Measurements from ENCODE around the gene ACYP1.

ACYP1 gene

DNA sequence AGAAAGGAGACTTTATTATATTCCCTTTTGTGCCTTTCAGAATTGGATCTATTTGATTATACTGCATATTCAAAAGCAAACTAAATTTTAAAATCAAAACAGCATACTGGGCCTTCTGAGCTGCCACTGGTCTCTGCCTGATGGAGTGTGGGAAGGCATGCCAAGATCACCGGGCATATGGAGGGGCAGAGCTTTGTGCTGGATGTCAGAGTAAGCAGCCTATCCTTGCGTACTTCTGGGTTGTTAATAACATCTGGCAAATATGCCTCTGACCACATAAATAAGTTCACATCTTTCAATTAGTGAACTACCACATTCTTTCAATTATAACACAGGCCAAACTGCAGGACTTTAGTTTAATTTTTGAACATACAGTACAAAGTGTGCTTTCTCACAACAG, 30.9 kb downstream of the ACYP1 start:
- DNase-seq, result no peak

GRCh38 chr14:75030147-75030546, 33.7 kb downstream of the ACYP1 start:
- DNase-seq, result no peak

- no peak for DNase-seq
These were observed 37.9 kb downstream of the ACYP1 start for GRCh38 chr14:75025876-75026275.

DNA sequence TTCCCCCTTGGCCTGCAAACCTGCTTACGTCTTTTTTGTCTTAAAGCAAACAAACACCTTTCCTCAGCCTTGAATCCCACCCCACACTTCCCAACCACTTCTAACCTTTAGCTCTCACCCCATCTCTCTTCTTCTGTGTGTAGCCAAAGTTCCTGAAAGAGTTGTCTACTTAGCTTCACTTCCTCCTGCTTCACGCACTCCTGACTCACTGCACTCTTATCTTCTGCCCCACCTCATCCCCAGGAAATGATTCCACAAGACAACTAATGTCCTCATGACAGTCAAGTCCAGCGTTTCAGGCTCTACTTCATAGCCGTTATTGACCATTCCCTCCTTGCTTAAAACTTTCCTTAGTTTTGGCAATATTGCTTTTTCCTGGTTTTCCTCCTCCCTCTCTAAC, 38.7 kb downstream of the ACYP1 start:
- DNase-seq, result no peak

DNA sequence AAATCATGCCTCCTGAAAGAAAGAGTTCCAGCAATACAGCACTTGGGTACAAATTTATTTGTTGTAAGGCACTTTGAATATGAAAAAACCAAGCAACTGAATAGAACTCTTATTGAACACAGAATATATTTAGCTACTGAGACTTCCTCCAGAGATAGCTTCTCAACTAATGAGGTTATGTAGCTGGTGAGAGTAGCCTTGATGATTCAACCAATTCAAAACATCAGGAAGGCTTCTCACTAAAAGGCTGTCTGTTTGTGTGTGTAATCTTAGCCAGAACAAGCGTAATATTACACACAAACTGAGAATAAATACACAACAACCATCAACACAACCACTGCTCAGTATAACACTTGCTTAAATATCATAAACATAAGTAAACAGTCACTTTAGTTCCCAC, 40.7 kb downstream of the ACYP1 start:
- DNase-seq, result no peak

DNA sequence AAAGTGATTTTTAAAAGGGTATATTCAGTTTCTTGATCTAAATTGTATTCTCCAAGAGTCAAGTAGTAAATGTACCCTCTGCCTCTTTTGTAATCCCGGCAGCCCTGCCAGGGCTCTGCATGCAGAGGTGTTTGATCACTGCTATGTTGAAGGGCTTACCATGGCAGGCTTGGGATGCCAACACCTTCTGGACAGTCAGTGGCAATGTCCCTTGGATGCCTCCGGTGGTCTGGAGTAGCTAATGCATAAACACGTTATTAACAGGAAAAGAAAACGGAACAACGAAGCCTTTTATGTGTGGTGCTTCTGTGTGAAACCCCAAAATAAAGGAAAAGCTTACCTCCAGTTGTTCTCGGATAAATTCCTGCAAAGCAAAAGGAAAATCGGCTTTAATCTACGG, 41.2 kb downstream of the ACYP1 start:
- no peak for DNase-seq

- DNase-seq, result no peak
These were observed 45.1 kb downstream of the ACYP1 start for GRCh38 chr14:75018694-75019093.

DNA sequence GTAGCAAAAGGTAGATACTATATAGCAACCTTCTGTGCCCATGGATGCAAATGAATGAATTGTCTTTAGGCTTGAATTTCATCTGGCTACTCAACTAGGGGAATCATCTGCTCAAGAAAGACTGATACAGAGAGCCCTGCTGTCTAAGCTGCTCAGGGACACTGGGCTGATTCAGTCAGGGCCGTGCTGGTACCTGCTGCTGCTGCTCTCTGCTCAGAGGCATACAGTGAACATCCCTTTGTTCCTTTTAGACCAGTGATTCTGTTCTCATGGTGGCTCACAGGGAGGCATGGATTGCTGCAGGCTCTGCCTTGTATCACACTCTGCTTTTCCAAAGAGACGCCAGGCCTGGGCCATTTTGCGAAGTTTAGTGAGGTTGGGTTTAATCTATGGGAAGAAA, 47.0 kb downstream of the ACYP1 start:
- no peak for DNase-seq

DNA sequence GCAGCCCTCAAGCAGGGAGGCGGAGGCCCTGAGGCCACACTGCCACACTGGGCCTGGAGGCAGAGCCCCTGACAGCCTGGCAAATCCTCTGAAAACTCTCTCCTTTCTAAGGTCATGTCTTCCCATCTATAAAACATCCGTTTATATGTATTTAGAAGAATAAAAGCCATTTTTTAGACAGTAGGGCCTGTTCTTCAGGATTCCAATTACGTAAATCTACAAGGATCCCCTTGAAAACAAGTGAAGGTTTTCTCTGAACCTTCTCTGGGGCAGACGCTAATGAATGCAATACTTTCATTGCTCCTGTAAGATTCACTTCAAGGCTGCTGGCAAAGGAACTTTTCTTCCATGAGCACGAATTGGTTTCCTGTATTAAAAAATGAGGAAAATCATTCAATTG, 48.3 kb downstream of the ACYP1 start:
- DNase-seq, result no peak

- no peak for DNase-seq
These were observed 50.5 kb downstream of the ACYP1 start for GRCh38 chr14:75013290-75013689.

- no peak for DNase-seq
These were observed 52.3 kb downstream of the ACYP1 start for GRCh38 chr14:75011356-75011994.

- no peak for DNase-seq
These were observed 53.2 kb downstream of the ACYP1 start for GRCh38 chr14:75010472-75011093.

DNA sequence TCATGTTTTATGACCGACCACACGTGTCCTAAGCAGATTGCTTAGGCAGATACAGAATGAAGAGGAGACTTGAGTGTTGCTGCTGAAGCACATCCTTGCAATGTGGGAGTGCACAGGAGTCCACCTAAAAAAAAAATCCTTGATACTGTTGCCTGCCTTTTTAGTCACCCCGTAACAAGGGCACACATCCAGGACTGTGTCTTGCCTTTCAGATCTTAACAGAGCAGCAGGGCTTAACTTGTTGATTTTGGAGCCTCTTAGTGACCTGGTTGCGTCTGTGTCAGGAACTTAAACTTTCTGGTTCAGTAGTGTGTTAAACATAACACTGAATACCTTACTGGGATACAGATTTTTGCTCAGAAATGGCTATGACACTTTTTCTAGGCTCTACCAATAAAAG, 54.6 kb downstream of the ACYP1 start:
- no peak for DNase-seq

DNA sequence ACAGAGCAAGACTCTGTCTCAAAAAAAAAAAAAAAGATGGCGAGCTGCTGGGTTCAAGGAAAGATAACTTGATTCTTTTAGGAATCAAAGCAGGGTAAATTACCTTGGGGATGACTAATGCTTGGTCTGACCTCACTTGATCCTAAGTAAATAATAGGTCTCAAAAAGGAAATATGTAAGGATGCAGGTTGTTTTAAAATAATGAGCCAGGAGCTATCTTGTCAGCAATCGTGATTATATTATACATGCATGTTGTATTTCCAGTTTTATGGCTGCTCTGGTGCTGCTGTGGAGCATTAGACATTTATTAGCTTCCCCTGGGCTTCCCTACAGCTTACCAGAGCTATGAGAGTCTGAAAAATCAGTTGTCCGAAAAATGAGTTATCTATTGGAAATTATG, 58.5 kb downstream of the ACYP1 start:
- no peak for DNase-seq

- DNase-seq, result no peak
These were observed 60.4 kb downstream of the ACYP1 start for GRCh38 chr14:75003250-75004027.
